OCI-LY7 (cell line): ENCODE results near the gene ARHGEF4.

Experiments used
- EZH2phosphoT487 ChIP-seq: fragments of 200-600 bp; sonication (generic); IDR thresholded peaks from 2 replicates; pipeline ENCODE4 v1.6.1; 2018; ENCODE audit warnings: low read depth, borderline replicate concordance, mild to moderate bottlenecking, mixed run types, antibody characterized with exemption, low read length, moderate library complexity, mixed read lengths
- TF ChIP-seq, protein P1 (sequence below): fragments of 200-600 bp; sonication (generic); conservative IDR thresholded peaks from 2 replicates; pipeline ENCODE4 v1.5.1; 2014; ENCODE audit warnings: mild to moderate bottlenecking, antibody characterized with exemption, low read length, moderate library complexity, mixed read lengths

GRCh38 chr2:131052741-131053263 lies 216.1 kb downstream of the ARHGEF4 start:
- TF ChIP-seq, protein P1, sequence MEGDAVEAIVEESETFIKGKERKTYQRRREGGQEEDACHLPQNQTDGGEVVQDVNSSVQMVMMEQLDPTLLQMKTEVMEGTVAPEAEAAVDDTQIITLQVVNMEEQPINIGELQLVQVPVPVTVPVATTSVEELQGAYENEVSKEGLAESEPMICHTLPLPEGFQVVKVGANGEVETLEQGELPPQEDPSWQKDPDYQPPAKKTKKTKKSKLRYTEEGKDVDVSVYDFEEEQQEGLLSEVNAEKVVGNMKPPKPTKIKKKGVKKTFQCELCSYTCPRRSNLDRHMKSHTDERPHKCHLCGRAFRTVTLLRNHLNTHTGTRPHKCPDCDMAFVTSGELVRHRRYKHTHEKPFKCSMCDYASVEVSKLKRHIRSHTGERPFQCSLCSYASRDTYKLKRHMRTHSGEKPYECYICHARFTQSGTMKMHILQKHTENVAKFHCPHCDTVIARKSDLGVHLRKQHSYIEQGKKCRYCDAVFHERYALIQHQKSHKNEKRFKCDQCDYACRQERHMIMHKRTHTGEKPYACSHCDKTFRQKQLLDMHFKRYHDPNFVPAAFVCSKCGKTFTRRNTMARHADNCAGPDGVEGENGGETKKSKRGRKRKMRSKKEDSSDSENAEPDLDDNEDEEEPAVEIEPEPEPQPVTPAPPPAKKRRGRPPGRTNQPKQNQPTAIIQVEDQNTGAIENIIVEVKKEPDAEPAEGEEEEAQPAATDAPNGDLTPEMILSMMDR, result no peak
- TF ChIP-seq EZH2phosphoT487, result no peak
